ENCODE data around the gene OR1M1.
"Not testable (repeated sequence)": the region's sequence is repeated elsewhere in the genome, so short reads cannot be mapped to it uniquely, and the experiment has no call there.

Gene OR1M1, protein sequence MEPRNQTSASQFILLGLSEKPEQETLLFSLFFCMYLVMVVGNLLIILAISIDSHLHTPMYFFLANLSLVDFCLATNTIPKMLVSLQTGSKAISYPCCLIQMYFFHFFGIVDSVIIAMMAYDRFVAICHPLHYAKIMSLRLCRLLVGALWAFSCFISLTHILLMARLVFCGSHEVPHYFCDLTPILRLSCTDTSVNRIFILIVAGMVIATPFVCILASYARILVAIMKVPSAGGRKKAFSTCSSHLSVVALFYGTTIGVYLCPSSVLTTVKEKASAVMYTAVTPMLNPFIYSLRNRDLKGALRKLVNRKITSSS

DNA sequence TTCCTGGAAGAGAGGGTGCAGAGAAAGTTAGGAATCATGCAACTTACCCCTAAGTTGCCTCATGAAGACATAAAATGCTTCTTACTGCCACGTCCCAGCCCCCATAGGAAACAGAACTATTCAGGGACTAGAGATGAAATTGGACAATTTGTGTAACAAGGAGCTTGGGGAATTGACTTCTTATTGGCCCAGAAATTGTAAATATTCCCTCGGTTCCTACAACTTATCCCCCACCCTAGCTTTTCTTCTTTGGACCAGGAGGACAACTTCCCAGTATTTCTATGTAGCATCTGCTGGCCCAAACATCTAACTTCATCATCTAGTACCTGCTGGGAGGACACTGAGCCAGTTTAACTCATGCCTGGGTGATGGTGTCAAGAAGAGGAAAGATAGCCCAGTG is at the start of gene OR1M1:
Gene OR1M1 (plus strand): TSS at position 301 of the 400 bp plus-strand sequence. CDS start 6,184 bp downstream, outside the sequence.
- DNase-seq, result no peak

DNA sequence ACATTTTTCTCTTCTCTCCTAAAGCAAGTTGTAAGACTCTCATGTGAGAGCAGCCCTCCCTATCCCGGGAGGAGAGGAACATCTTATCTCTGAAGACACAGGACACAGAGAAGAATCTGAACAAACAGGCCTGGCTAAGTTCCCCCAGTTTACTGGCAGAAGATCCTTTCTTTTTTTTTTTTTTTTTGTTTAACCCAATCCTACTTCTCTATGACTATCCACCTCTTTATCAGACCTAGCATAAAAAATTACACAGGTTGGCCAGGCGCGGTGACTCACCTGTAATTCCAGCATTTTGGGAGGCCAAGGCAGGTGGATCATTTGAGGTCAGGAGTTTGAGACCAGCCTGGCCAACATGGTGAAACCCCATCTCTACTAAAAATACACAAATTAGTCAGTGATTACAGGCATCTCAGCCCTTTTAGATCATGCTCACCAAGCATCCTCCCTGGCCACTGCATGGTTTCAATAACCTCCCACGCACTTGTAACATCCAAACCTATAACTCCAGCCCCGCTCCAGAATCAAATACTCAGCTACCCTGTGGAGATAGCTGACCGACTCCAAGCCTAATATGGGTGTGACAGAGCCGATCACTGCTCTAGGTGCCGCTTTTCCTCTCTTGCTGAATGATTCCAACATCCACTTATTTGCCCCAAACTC is 49.3 kb upstream of the OR1M1 start:
- DNase-seq, result no peak

DNA sequence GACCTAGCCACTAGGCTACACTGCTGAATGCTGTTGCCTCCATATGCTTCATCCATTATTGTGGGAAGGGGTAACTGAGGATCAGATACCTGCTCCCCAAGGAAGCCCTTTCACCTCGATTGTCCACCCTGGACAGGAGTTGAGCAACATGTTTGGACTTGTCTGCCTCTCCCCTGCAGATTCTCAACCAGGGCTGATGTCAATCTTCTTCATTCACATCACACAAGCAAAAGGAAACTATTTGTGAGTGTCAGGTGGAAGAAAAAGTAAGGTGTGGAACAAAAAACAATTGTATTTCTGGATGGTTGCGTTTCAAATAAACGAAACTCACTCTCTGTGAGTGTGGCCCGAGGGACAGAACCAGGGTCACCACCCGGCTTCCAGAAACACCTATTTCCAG is 47.1 kb upstream of the OR1M1 start:
- no peak for DNase-seq

DNA sequence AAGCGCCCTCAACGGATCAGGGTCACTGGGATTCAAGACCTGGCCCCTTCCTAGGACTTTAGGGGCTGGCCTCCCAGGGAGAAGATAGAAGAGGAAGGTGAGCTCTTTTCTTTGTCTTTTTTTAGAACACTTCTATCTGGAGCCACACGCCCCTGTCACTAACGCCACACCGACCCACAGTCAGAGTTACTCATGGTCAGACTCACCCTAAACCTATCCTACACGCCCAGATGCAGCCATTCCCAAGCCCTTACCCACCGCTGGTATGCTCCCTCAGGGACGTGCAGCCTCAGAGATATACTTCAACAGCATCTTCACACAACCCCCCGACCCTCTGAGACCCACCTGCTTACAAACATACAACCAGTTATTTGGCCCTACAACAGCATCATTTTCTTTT is 46.7 kb upstream of the OR1M1 start:
- DNase-seq, result no peak

DNA sequence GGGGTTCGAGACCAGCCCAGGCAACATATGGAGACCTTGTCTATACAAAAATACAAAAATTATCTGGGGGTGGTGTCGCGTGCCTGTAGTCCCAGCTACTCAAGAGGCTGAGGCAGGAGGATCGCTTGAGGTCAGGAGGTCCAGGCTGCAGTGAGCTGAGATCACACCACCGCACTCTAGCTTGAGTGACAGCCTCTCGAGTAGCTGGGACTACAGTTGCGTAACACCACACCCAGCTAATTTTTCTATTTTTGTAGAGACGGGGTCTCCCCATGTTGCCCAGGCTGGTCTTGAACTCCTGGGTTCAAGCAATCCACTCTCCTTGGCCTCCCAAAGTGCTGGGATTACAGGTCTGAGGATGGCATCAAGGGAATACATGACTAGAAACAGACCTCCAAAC is 45.8 kb upstream of the OR1M1 start:
- no peak for DNase-seq

DNA sequence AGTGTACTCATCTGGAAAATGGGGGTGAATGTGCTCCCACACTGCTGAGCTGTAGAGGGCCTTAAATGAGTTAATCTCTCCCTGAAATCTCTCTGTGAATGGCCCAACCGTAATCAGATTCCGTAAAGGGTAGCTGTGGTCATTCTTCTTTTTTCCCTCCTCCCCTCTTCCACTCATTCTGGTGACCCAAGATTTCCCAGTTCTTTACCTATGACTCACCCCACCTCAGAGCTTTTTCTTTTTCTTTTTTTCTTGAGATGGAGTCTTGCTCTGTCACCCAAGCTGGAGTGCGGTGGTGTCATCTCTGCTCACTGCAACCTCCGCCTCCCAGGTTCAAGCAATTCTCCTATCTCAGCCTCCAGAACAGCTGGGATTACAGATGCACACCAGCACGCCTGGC is 43.3 kb upstream of the OR1M1 start:
- no peak for DNase-seq

DNA sequence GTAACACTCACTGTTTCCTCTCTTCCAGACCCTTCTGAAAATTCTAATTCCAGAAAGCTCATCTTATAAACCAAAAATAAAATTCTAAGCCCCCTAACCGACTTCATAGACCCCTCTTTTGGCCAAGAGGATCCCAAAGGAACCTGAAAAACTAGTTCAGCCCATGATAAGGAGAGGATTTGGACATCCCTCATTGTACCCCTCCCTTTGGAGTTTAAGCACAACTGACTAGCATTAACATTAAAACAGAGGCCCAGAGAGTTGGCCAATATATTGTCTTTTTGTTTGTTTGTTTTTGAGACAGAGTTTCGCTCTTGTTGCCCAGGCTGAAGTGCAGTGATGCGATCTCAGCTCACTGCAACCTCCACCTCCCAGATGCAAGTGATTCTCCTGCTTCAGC is 42.4 kb upstream of the OR1M1 start:
- no peak for DNase-seq

DNA sequence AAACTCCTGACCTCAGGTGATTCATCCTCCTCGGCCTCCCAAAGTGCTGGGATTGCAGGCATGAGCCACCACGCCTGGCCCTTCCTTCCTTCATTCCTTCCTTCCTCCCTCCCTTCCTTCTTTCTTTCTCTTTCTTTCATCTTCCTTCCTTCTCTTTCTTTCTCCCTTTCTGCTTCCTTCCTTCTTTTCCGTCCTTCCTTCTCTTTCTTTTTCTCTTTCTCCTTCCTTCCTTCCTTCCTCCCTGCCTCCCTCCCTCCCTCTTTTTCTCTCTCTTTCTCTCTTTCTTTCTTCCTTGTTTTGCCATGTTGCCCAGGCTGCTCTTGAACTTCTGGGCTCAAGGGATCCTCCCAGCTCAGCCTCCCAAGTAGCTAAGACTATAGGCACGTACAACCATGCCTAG is 40.2 kb upstream of the OR1M1 start:
- DNase-seq, result no peak

DNA sequence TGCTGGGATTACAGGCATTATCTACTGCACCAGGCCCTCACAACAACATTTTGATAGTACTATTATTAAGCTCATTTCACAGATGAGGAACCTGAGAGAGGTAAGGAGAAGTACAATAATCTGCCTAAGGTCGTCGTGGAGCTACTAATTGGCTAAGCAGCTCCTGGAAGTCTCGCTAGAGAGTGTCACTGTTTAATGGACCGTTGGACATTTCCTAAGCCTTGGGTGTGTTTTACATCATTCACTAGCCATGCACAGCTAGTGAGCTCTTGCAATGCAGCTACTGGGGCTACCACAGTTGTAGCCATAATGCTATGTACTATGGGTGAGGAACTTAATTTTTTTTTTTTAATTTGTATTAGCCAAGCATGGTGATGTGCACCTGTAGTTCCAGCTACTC is 34.0 kb upstream of the OR1M1 start:
- no peak for DNase-seq

DNA sequence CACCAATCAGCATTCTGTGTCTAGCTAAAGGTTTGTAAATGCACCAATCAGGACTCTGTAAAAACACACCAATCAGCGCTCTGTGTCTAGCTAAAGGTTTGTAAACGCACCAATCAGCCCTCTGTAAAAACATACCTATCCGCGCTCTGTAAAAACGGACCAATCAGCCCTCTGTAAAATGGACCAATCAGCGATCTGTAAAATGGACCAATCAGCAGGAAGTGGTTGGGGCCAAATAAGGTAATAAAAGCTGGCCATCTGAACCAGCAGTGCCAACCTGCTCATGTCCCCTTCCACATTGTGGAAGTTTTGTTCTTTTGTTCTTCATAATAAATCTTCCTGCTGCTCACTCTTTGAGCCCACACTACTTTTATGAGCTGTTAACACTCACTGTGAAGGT is 33.2 kb upstream of the OR1M1 start:
- not testable (repeated sequence) for DNase-seq

DNA sequence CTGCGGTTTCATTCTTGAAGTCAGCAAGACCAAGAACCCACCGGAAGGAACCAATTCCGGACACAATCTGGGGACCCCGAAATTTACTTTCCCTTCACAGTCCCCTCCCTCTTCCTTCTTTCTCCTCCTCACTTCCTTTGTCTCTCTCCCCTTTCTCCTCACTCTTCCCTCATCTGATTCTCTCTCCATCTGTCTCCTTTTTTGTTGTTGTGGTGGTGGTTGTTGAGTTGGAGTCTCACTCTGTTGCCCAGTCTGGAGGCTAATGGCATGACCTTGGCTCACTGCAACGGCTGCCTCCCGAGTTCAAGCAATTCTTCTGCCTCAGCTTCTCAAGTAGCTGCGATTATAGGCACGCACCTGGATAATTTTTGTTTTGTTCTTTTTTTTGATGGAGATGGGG is 32.7 kb upstream of the OR1M1 start:
- DNase-seq, result no peak

DNA sequence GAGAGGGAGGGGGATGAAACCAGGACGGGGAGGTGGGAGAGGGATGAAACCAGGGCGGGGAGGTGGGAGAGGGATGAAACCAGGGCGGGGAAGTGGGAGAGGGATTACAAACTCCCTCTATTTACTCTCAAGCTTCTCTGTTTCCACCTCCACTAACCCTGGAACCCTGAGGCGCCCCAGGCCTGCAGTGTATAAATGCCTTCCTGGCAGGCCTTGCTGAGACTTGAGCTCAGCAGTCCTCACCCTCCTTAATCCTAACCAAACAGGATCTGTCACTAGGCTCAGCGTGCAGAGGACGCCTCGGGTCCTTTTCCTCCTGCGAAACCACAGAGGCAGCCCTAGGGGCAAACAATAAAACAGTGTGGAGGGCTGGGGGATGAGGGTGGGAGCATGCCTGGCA is 32.1 kb upstream of the OR1M1 start:
- DNase-seq, result no peak

DNA sequence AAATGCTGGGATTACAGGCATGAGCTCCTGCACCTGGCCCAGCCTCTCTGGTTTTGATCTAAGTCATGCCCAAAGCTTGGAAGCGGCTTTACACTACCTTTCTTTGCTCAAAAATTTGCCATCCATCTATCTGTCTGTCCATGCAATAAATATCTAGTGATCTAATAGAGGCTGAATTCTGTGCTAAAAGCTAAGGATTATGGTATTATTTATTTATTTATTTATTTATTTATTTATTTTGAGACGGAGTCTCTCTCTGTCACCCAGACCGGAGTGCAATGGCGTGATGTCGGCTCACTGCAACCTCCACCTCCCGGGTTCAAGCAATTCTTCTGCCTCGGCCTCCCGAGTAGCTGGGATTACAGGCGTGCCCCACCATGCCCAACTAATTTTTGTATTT is 30.7 kb upstream of the OR1M1 start:
- not testable (repeated sequence) for DNase-seq

DNA sequence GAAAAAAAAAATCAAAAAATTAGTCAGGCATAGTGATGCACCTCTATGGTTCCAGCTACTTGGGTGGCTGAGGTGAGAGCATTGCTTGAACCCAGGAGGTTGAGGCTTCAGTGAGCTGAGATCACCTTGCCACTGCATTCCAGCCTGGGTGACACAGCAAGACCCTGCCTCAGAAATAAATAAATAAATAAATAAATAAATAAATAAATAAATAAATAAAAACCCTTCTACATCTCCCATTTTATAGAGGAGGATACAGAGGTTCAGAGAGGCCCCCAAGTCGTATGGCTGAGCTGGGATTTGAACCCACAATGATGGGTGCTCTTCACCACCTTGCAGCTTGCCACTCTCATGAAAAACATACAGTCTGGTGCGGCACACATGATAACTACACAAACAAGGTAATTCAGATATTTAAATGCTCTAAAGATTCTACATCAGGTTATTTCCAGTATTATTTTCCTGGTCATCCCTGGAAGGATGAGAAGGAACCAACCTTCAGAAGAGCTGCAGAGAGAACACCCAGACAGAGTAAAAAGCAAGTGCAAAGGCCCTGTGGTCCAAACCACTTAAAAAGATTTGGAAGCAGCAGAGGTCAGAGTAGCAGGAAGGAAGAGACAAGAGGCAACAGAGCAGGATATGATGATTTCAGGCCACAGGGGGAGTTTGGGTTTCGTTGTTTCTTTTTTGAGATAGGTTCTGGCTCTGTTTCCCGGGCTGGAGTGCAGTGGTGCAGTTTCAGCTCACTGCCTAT is 29.2 kb upstream of the OR1M1 start:
- DNase-seq, result no peak

DNA sequence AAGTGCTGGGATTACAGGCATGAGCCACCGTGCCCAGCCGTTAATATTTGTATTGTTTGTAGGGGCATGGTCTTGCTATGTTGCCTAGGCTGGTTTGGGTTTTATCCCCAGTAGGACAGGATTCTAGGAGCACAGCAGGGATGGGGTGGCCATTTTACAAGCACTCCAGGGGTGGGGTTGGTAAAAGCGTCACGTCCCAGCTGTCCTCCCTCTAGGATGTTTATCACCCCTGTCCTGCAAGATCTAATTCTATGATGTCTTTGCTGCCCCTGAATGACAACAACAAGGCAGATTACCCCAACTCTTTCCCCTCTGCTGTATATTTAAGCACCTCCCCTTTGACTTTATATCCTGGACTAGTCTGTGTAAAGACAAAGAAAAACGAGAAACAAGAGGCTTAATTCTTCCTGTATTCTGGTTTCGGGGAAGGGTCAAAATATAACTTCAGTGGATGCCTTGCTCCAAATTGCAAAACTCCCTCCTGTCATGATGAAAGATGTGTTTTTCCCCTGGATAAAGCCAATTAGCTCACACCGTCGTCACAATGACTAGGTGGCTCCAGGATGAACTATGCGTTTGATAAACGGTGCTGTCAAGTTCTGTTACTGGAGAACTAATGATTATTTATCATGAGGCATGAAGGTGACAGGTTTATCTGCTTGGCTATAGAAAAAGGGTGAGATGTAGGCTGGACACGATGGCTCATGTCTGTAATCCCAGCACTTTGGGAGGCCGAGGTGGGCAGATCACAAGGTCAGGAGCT is 27.8 kb upstream of the OR1M1 start:
- DNase-seq, result no peak

DNA sequence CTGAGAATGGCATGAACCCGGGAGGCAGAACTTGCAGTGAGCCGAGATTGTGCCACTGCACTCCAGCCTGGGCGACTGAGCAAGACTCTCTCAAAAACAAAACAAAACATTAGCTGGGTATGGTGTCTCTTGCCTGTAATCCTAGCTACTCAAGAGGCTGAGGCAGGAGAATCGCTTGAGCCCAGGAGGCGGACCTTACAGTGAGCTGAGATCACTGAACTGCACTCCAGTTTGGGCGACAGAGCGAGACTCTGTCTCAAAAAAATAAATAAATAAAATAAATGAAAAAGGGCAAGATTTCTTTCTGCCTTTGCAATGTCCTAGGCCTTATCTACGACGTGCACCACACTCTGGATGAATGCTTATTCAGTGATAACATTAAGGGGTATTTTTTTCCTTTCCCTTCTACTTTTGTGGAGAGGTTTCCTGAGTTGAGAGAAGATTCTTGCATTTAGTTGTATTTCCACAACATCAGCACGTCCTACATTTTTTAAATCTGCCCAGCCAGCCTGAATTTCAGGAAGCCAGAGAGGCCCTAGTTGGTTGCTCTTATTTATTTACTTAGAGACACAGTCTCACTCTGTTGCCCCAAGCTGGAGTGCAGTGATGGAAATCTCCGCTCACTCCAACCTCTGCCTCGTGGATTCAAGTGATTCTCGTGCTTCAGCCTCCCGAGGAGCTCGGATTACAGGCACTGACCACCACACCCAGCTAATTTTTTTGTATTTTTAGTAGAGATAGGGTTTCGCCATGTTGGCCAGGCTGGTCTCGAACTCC is 26.1 kb upstream of the OR1M1 start:
- no peak for DNase-seq

DNA sequence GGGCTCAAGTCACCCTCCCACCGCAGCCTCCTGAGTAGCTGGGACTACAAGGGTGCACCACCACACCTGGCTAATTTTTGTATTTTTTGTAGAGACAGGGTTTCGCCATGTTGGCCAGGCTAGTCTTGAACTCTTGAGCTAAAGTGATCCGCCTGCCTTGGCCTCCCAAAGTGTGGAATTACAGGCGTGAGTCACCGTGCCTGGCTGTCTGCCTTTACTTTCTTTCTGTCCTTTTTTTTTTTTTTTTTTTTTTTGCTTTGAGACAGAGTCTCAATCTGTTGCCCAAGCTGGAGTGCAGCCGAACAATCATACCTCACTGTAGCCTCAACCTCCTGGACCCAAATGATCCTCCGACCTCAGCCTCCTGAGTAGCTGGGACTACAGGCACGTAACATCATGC is 25.0 kb upstream of the OR1M1 start:
- DNase-seq, result no peak

DNA sequence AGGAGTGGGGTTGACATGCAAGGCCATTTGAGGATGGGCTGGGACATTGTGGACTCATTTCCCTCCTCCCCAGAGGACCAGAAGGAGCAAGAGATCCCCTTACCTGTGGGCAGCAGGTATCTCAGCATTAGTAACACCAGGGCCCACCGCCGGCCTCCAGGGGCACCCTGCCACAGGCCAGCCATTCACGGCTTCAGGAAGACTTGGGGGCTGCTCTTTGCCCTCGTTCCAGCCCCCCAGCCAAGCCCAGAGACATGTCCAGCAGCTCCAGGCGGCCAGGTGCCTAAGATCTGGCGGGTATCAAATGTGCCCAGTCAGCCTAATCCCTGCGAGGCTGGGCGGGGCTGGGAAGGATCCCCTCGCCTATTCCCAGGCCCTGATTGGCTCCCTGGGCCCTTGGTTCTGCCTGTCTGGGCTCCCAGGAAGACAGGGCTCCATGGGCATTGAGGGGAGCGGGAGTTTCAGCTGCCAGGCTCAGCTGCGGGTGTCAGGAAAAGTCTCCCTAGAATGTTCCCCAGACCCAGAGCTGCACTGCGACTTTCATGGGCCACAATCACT is 21.3 kb upstream of the OR1M1 start:
- DNase-seq, result no peak

DNA sequence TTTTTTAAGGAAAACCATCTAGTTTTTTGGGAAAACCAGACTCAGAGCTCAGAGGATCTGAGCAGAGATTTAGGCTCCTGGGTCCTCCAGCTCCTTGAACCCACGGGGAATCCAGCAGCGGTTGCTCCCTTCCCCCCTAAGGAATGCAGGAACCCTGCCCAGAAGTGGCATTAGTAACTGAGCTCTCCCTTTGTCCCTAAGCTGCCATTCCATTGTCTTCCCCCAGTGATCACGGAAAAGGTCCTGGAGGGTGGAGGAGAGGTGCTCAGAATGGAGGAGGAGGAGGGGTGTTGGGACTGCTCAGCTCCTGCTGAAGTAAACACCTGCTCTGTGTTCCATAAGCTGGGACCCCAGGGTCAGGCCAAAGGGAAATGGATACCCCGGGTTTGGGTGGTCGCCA is 16.8 kb upstream of the OR1M1 start:
- no peak for DNase-seq

DNA sequence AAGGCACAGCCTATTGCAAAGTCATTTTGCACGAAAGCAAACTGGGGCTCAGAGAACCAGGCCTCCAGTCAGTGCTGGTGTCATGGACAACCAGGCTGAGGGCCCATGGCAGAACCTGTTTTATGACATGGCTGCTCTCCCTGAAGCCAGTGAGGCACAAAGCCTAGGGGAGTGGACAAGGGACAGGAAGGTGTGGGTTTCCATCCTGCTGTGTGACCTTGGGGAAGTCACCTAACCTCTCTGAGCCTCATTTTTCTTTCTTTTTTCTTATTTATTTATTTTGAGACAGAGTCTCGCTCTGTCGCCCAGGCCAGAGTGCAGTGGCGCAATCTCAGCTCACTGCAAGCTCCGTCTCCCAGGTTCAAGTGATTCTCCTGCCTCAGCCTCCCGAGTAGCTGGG is 15.1 kb upstream of the OR1M1 start:
- DNase-seq, result not testable (repeated sequence)

DNA sequence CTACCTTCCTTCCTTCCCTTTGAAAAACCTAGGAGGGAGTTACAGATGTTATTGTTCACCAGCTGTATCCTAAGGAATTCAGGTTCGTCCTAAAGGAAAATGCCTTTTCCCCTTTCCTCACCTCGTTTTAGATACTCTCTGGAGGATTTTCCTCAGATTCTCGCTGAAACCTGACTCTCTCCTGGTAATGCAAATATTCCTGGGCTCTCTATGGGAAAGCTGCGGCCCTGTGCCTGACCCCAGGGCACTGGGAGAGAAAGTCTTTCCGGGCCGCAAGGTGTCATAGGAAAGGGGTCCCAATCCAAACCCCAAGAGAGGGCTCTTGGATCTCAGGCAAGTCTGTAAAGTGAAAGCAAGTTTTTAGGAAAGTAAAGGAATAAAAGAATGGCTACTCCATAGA is 13.1 kb upstream of the OR1M1 start:
- DNase-seq, result no peak
